ENCODE results near the gene TRAF1.
"Not testable (repeated sequence)": the region's sequence is repeated elsewhere in the genome, so short reads cannot be mapped to it uniquely, and the experiment has no call there.

TRAF1 gene, protein sequence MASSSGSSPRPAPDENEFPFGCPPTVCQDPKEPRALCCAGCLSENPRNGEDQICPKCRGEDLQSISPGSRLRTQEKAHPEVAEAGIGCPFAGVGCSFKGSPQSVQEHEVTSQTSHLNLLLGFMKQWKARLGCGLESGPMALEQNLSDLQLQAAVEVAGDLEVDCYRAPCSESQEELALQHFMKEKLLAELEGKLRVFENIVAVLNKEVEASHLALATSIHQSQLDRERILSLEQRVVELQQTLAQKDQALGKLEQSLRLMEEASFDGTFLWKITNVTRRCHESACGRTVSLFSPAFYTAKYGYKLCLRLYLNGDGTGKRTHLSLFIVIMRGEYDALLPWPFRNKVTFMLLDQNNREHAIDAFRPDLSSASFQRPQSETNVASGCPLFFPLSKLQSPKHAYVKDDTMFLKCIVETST

DNA sequence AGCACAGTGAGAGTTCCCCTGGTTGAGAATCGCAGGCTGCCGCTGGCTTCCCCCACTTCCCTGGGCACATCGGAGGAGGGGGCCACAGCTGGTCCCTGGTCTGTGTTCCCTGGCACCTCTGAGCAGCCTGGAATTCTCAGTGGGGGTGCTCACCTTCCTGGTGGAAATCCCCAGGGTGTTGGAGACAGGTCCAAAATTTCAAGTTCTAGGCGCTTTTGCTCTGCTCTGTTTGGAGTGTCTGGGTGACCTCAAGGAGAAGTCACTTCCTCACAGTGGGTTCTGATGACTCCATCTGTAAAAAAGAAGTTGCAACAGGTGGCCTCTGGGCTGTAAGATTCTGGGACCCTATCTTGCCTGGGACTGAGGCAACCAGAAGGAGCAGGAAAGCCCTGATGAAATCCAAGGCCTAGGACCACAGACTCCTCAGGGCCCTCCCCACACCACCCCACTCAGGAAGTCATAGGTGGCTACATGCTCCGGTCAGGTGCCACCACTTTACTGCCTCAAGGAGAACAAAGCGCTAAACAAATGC is at the start of gene TRAF1:
Gene TRAF1 (minus strand): TSS at position 400 of the 532 bp plus-strand sequence. CDS start 721 bp downstream, outside the sequence.
- DNase-seq (ENCODE audit: low read depth) = no peak
- TF ChIP-seq, protein P1, sequence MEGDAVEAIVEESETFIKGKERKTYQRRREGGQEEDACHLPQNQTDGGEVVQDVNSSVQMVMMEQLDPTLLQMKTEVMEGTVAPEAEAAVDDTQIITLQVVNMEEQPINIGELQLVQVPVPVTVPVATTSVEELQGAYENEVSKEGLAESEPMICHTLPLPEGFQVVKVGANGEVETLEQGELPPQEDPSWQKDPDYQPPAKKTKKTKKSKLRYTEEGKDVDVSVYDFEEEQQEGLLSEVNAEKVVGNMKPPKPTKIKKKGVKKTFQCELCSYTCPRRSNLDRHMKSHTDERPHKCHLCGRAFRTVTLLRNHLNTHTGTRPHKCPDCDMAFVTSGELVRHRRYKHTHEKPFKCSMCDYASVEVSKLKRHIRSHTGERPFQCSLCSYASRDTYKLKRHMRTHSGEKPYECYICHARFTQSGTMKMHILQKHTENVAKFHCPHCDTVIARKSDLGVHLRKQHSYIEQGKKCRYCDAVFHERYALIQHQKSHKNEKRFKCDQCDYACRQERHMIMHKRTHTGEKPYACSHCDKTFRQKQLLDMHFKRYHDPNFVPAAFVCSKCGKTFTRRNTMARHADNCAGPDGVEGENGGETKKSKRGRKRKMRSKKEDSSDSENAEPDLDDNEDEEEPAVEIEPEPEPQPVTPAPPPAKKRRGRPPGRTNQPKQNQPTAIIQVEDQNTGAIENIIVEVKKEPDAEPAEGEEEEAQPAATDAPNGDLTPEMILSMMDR (conservative IDR thresholded peaks at IDR 0.05; ENCODE audit: low read length) = no peak
- H3K4me3 ChIP-seq (ENCODE audit: low read length) = no peak within 1 kb of the TSS

DNA sequence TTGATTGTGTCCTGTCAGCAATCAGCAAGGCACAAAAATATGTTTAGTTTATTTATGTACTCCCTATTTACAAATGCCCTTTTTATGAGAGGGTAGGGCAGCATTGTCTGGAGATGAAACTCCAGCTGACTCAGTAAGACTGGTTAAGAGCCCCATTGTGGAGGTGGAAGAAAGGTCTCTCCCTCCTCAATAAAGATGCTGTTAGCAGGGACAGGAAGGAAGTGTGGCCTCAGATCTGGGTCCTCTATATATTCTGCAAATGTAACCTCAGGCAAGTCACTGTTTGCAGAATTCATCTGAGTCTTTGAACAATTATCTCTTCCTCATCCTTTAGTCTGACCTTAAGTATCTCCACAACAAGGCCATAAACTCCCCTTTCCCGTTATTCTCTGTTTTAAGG is 48.3 kb upstream of the TRAF1 start:
- TF ChIP-seq, protein P1 (conservative IDR thresholded peaks at IDR 0.05; ENCODE audit: low read length) = no peak
- DNase-seq (ENCODE audit: low read depth) = no peak
- H3K4me3 ChIP-seq (ENCODE audit: low read length) = no peak overlapping the region

DNA sequence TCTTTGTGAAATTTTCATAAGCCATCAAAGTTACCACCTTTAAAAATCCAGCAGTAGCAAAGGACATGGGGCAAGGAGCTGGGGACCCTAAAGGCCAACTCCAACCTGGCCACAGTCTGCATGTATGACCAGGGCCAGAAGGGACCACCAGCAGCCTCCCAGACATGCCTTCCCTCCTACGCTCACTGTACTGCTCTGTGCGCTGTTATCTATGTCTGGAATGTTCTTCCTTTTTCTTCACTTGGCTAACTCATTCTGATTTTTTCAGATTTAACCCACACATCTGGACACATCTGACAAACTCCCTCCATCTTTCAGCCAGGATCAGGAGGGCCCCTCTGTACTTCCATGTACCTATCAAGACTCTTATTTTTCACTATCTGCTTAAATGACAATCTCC is 47.6 kb upstream of the TRAF1 start:
- no peak overlapping the region for H3K4me3 ChIP-seq (ENCODE audit: low read length)
- no peak for DNase-seq (ENCODE audit: low read depth)
- TF ChIP-seq, protein P1 (conservative IDR thresholded peaks at IDR 0.05; ENCODE audit: low read length) = no peak

DNA sequence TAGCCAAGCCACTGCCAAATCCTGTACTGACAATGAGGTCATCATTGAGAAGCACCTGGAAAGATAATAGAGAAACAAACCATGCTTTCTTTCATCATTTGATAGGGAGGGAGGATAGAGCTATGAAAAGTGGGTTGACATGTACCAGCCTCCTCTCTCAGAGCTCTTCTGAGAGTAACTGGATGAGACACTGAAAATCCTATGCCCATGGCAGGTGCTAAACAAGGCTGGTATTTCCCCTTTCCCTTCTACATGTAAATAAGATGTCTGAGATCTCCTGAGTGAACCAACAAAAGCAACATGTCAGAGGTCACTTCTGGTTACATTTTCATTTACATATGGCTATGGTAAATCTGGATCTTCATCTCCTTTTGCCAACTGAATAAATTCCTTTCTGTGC is 45.3 kb upstream of the TRAF1 start:
- TF ChIP-seq, protein P1 (conservative IDR thresholded peaks at IDR 0.05; ENCODE audit: low read length) = no peak
- DNase-seq (ENCODE audit: low read depth) = no peak
- H3K4me3 ChIP-seq (ENCODE audit: low read length) = no peak overlapping the region

DNA sequence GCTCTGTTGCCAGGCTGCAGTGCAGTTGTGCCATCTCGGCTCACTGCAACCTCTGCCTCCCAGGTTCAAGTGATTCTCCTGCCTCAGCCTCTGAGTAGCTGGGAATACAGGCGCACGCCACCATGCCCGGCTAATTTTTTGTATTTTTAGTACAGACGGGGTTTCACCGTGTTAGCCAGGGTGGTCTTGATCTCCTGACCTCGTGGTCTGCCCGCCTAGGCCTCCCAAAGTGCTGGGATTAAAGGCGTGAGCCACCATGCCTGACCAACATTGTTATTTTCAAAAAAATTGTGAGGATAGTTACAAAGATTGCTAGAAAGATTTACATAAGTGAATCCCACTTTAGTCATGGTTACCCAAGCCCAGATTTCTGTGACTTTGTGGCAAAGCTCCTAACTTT is 44.9 kb upstream of the TRAF1 start:
- DNase-seq (ENCODE audit: low read depth) = not testable (repeated sequence)

DNA sequence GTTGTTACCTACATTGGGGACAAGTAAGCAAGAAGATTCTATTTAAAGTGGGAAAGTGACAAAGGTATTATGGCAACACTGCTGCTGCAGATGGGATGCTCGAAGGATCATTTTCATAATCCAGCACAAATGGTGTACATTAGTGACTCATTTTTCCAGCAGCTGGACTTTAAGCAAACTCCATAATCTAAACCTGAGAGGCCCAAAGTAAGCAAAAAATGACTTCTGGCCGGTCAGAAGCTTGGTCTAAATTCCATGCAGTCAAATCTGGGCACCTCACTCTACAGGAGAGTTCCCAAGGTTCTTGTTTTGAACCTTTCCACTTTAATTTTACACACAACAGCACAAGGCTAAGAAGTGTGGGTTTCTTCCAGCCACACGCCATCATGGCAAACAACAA is 43.6 kb upstream of the TRAF1 start:
- peak; percentile 17 for DNase-seq (ENCODE audit: low read depth)
- TF ChIP-seq, protein P1 (conservative IDR thresholded peaks at IDR 0.05; ENCODE audit: low read length) = no peak
- H3K4me3 ChIP-seq (ENCODE audit: low read length) = no peak overlapping the region

More for the DNA sequence above, 44.9 kb upstream of the TRAF1 start:
- not testable (repeated sequence) for H3K4me3 ChIP-seq (ENCODE audit: low read length)

DNA sequence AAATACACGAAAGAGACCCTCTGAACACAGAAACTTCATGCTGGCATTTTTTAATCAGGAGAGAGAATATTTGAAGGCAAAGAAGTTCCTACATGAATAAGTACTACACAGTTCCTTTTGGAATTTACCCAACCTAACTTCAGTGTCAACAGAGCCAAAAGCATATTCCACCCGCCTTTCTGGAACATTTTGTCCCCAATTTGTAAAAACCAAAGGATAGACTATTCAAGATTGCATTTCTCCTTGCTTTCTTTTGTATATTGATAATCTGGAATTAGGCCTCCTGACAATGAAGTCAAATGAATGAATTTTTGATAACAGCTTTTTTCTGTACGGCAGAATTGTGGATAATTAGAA is 39.4 kb upstream of the TRAF1 start:
- DNase-seq (ENCODE audit: low read depth) = no peak
- H3K4me3 ChIP-seq (ENCODE audit: low read length) = no peak overlapping the region
- TF ChIP-seq, protein P1 (conservative IDR thresholded peaks at IDR 0.05; ENCODE audit: low read length) = no peak
